Measurements from ENCODE around the gene AOPEP.

DNA sequence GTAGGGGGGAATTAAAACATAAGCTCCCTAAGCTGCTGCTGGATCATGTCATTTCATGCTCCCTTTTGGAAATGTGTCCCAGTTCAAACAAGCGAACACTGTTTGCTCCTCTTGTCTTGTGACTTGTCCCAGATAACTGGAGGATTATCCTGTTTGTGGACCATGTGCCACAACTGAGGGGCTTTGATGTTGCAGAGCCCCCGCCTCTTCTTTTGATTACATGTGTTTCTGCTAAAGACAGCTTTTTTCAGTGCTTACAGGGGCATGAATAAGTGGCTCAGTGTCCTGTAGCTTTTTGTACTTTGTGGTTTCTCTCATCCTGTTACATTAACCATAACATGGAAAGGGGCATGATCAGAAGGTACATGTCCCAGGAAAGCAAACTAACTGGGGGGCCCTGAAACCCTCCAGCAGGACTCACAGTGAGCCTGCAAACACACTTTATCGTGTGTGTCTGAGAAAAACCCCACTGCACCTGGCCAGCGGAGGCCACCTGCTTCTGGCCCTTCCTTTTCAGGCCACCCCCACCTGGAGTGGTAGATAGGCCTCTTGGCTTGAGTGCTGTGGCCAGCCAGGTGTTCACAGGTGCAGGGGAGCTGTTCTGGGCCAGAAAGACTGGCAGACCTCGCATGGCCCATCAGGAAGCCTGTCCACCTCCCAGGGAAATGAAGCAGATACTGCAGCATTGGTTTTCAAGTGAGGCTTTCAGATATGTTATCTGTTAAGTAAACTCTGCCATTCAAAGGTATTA is 305.4 kb downstream of the AOPEP start:
- TF ChIP-seq, protein P1, sequence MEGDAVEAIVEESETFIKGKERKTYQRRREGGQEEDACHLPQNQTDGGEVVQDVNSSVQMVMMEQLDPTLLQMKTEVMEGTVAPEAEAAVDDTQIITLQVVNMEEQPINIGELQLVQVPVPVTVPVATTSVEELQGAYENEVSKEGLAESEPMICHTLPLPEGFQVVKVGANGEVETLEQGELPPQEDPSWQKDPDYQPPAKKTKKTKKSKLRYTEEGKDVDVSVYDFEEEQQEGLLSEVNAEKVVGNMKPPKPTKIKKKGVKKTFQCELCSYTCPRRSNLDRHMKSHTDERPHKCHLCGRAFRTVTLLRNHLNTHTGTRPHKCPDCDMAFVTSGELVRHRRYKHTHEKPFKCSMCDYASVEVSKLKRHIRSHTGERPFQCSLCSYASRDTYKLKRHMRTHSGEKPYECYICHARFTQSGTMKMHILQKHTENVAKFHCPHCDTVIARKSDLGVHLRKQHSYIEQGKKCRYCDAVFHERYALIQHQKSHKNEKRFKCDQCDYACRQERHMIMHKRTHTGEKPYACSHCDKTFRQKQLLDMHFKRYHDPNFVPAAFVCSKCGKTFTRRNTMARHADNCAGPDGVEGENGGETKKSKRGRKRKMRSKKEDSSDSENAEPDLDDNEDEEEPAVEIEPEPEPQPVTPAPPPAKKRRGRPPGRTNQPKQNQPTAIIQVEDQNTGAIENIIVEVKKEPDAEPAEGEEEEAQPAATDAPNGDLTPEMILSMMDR (IDR thresholded peaks at IDR 0.05; ENCODE audit: insufficient read depth, low read length, poor library complexity, severe bottlenecking) = no peak
- TF ChIP-seq EZH2phosphoT487 (conservative IDR thresholded peaks at IDR 0.05; ENCODE audit: low read length) = no peak

Data from SU-DHL-6 (cell line).